ENCODE data around the gene VKORC1.

GRCh38 chr16:31073970-31074813 lies 20.4 kb downstream of the VKORC1 start, which contains the start of the genes ZNF646 and ZNF668:
- TF ChIP-seq, protein P1, sequence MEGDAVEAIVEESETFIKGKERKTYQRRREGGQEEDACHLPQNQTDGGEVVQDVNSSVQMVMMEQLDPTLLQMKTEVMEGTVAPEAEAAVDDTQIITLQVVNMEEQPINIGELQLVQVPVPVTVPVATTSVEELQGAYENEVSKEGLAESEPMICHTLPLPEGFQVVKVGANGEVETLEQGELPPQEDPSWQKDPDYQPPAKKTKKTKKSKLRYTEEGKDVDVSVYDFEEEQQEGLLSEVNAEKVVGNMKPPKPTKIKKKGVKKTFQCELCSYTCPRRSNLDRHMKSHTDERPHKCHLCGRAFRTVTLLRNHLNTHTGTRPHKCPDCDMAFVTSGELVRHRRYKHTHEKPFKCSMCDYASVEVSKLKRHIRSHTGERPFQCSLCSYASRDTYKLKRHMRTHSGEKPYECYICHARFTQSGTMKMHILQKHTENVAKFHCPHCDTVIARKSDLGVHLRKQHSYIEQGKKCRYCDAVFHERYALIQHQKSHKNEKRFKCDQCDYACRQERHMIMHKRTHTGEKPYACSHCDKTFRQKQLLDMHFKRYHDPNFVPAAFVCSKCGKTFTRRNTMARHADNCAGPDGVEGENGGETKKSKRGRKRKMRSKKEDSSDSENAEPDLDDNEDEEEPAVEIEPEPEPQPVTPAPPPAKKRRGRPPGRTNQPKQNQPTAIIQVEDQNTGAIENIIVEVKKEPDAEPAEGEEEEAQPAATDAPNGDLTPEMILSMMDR (conservative IDR thresholded peaks at IDR 0.05; ENCODE audit: low read depth, low read length) = no peak
- TF ChIP-seq POLR2A (IDR thresholded peaks at IDR 0.05; ENCODE audit: low read depth, low read length) = peak; percentile 72
- TF ChIP-seq CHD1 (IDR thresholded peaks at IDR 0.05; ENCODE audit: low read depth, low read length) = no peak; the same call in none of the 2 replicates
- TF ChIP-seq FOS (IDR thresholded peaks at IDR 0.05; ENCODE audit: low read depth, low read length) = no peak
- peak; percentile 51; the same call in 1 of the 2 replicates for TF ChIP-seq MAZ (IDR thresholded peaks at IDR 0.05; ENCODE audit: borderline replicate concordance, low read depth, low read length)
- TF ChIP-seq RFX5 (IDR thresholded peaks at IDR 0.05; ENCODE audit: low read depth, low read length) = no peak
- no peak for TF ChIP-seq RCOR1 (IDR thresholded peaks at IDR 0.05; ENCODE audit: insufficient replicate concordance, low read length)
- TF ChIP-seq, protein P2, sequence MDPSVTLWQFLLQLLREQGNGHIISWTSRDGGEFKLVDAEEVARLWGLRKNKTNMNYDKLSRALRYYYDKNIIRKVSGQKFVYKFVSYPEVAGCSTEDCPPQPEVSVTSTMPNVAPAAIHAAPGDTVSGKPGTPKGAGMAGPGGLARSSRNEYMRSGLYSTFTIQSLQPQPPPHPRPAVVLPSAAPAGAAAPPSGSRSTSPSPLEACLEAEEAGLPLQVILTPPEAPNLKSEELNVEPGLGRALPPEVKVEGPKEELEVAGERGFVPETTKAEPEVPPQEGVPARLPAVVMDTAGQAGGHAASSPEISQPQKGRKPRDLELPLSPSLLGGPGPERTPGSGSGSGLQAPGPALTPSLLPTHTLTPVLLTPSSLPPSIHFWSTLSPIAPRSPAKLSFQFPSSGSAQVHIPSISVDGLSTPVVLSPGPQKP (IDR thresholded peaks at IDR 0.05; ENCODE audit: borderline replicate concordance, low read depth, low read length) = no peak
- TF ChIP-seq, protein P3, sequence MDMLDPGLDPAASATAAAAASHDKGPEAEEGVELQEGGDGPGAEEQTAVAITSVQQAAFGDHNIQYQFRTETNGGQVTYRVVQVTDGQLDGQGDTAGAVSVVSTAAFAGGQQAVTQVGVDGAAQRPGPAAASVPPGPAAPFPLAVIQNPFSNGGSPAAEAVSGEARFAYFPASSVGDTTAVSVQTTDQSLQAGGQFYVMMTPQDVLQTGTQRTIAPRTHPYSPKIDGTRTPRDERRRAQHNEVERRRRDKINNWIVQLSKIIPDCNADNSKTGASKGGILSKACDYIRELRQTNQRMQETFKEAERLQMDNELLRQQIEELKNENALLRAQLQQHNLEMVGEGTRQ (IDR thresholded peaks at IDR 0.05; ENCODE audit: low read depth, low read length) = no peak
